Measurements from ENCODE around the gene SRRM3. TPM values are rescaled to one million over a fixed set of nuclear protein-coding genes. Genes with fewer than 3 reads are reported as not detected.

SRRM3 gene
- polyA plus RNA-seq, 1 of the 3 experiments (the other 2 are of a cell fraction): 2.7 TPM

DNA sequence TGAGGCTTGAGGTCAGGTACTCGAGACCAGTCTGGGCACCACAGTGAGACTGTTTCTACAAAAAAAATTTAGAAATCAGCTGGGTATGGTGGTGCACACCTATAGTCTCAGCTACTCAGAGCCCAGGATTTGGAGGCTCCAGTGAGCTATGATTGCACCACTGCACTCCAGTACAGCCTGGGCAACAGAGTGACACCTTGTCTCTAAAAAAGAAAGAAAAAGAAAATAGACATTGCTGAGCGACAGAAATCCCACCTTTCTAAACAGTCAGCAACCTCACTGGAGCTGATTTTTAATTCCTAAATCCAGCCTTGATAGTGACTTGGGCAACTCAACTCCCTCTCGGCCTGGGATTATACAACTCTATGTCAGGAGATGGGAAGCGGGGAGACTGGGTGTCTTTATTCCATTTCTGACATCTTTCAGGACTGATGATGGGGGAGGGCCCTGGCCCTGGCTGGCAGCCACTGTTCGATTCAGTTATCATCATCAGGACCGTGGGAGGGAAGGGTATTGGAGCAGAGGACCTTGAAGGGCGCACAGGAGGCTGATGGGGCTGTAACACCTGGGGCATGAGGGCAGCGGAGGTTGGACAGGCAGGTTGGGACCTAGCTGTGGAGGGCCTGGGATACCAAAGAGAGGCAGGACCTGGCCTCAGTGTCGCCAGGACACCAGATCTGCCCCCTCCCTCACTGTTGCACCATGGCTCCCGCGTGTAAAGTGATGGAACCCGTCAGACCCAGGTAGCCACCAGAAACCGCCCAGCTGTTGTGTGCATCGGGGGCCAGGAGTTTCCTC is 115.5 kb downstream of the SRRM3 start:
- no peak for DNase-seq
- Histone ChIP-seq H3K4me1 (ENCODE audit: control insufficient read depth in 1 of 2, insufficient read depth in 2 of 2, low read depth in 1 of 2, low read length in 1 of 2) (peaks cover 0 to 16% of the 10 kb centered on the region in 2 experiments; a peak in 2 of 4 replicates), H3F3A (replicated peaks; ENCODE audit: insufficient read depth) (peaks cover 31% of the 10 kb centered on the region), H3K9ac (peak overlapping the region; percentile 71), H3K4me3 (ENCODE audit: low read depth in 2 of 2, low read length in 1 of 2) (peak overlapping the region; percentile 57 to 82; a peak in 3 of 4 replicates), H3K9me3 (no peaks in the 10 kb centered on the region), H3K4me2 (peak overlapping the region; percentile 93), H3K36me3 (replicated peaks in 1 of 2; ENCODE audit: control insufficient read depth in 1 of 2, insufficient read depth in 2 of 2, low read length in 1 of 2) (peaks cover 0 to 12% of the 10 kb centered on the region in 2 experiments), H3K27ac (ENCODE audit: low read depth in 2 of 2, low read length in 1 of 2) (peak overlapping the region; percentile 66 to 92), H4K20me1 (ENCODE audit: insufficient read depth) (no peaks in the 10 kb centered on the region), H2AFZ (ENCODE audit: low read depth) (peak overlapping the region; percentile 90), H3K79me2 (ENCODE audit: insufficient read depth) (peaks cover 12% of the 10 kb centered on the region), H3K27me3 (ENCODE audit: insufficient read depth) (no peaks in the 10 kb centered on the region), H3K9me2 (no peaks in the 10 kb centered on the region)
- CTCF ChIA-PET: interaction anchor here (0.8 to 21.0 kb wide), 8 partner anchors 24 to 139 kb away, joined by 3 to 774 read pairs (median 20); partner anchors contain the start of genes HSPB1, SRRM3 and YWHAG
- no peak for TF ChIP-seq EZH2phosphoT487 (IDR thresholded peaks at IDR 0.05; ENCODE audit: borderline replicate concordance, low read depth)
- 73% methylated on average over 13 of the region's 14 CpGs for WGBS (ENCODE audit: low lambda C conversion rate)
- POLR2A ChIA-PET: interaction anchor here (0.5 to 4.1 kb wide), 16 partner anchors 8 to 877 kb away, joined by 3 to 24 read pairs (median 6); partner anchors contain the start of genes CCDC146, HSPB1, MDH2 and STYXL1

- peaks cover 2 to 16% of the 10 kb centered on the region in 2 experiments for H3K36me3 ChIP-seq (replicated peaks in 1 of 2; ENCODE audit: control insufficient read depth in 1 of 2, insufficient read depth in 2 of 2, low read length in 1 of 2)
- POLR2A ChIA-PET: interaction anchor here (0.7 to 4.1 kb wide), 24 partner anchors 9 to 878 kb away, joined by 3 to 24 read pairs (median 4); partner anchors contain the start of genes CCDC146, HSPB1, MDH2 and STYXL1
- TF ChIP-seq POLR2AphosphoS5 (IDR thresholded peaks at IDR 0.05; ENCODE audit: low read depth, low read length) (peak; percentile 97), USF1 (IDR thresholded peaks at IDR 0.05; ENCODE audit: borderline replicate concordance, low read depth) (no peak), TAF1 (IDR thresholded peaks at IDR 0.05; ENCODE audit: borderline replicate concordance, low read depth, low read length) (peak; percentile 15; the same call in 1 of the 2 replicates), SIN3A (IDR thresholded peaks at IDR 0.05; ENCODE audit: borderline replicate concordance, low read depth, low read length) (peak; percentile 47; the same call in 1 of the 2 replicates), MXI1 (IDR thresholded peaks at IDR 0.05; ENCODE audit: low read depth, low read length) (peak; percentile 40; the same call in 1 of the 2 replicates), CHD2 (IDR thresholded peaks at IDR 0.05; ENCODE audit: low read length, partially characterized antibody) (peak; percentile 77), EP300 (IDR thresholded peaks at IDR 0.05; ENCODE audit: borderline replicate concordance in 1 of 2, low read depth in 1 of 2, low read length in 1 of 2) (peak in 1 of 2 experiments; percentile 93; a peak in 2 of 4 replicates), RAD21 (IDR thresholded peaks at IDR 0.05; ENCODE audit: low read length) (0 out of 2 replicates have a peak, but pooled peaks have one; percentile 14), MEF2A (IDR thresholded peaks at IDR 0.05; ENCODE audit: borderline replicate concordance, low read depth) (no peak)
- TF ChIP-seq, protein P1, sequence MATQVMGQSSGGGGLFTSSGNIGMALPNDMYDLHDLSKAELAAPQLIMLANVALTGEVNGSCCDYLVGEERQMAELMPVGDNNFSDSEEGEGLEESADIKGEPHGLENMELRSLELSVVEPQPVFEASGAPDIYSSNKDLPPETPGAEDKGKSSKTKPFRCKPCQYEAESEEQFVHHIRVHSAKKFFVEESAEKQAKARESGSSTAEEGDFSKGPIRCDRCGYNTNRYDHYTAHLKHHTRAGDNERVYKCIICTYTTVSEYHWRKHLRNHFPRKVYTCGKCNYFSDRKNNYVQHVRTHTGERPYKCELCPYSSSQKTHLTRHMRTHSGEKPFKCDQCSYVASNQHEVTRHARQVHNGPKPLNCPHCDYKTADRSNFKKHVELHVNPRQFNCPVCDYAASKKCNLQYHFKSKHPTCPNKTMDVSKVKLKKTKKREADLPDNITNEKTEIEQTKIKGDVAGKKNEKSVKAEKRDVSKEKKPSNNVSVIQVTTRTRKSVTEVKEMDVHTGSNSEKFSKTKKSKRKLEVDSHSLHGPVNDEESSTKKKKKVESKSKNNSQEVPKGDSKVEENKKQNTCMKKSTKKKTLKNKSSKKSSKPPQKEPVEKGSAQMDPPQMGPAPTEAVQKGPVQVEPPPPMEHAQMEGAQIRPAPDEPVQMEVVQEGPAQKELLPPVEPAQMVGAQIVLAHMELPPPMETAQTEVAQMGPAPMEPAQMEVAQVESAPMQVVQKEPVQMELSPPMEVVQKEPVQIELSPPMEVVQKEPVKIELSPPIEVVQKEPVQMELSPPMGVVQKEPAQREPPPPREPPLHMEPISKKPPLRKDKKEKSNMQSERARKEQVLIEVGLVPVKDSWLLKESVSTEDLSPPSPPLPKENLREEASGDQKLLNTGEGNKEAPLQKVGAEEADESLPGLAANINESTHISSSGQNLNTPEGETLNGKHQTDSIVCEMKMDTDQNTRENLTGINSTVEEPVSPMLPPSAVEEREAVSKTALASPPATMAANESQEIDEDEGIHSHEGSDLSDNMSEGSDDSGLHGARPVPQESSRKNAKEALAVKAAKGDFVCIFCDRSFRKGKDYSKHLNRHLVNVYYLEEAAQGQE (IDR thresholded peaks at IDR 0.05; ENCODE audit: low read depth, low read length): peak; percentile 18; the same call in 1 of the 2 replicates
- TF ChIP-seq, protein P2, sequence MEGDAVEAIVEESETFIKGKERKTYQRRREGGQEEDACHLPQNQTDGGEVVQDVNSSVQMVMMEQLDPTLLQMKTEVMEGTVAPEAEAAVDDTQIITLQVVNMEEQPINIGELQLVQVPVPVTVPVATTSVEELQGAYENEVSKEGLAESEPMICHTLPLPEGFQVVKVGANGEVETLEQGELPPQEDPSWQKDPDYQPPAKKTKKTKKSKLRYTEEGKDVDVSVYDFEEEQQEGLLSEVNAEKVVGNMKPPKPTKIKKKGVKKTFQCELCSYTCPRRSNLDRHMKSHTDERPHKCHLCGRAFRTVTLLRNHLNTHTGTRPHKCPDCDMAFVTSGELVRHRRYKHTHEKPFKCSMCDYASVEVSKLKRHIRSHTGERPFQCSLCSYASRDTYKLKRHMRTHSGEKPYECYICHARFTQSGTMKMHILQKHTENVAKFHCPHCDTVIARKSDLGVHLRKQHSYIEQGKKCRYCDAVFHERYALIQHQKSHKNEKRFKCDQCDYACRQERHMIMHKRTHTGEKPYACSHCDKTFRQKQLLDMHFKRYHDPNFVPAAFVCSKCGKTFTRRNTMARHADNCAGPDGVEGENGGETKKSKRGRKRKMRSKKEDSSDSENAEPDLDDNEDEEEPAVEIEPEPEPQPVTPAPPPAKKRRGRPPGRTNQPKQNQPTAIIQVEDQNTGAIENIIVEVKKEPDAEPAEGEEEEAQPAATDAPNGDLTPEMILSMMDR (IDR thresholded peaks at IDR 0.05): no peak
- TF ChIP-seq, protein P3, sequence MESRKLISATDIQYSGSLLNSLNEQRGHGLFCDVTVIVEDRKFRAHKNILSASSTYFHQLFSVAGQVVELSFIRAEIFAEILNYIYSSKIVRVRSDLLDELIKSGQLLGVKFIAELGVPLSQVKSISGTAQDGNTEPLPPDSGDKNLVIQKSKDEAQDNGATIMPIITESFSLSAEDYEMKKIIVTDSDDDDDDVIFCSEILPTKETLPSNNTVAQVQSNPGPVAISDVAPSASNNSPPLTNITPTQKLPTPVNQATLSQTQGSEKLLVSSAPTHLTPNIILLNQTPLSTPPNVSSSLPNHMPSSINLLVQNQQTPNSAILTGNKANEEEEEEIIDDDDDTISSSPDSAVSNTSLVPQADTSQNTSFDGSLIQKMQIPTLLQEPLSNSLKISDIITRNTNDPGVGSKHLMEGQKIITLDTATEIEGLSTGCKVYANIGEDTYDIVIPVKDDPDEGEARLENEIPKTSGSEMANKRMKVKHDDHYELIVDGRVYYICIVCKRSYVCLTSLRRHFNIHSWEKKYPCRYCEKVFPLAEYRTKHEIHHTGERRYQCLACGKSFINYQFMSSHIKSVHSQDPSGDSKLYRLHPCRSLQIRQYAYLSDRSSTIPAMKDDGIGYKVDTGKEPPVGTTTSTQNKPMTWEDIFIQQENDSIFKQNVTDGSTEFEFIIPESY (IDR thresholded peaks at IDR 0.05; ENCODE audit: borderline replicate concordance, low read depth): no peak
These were observed 116.2 kb downstream of the SRRM3 start for GRCh38 chr7:76317782-76318487.

More at GRCh38 chr7:76317782-76318487, 116.2 kb downstream of the SRRM3 start:
- peak overlapping the region; percentile 90 for H2AFZ ChIP-seq (ENCODE audit: low read depth)
- H3K79me2 ChIP-seq (ENCODE audit: insufficient read depth): peaks cover 14% of the 10 kb centered on the region
- peaks cover 5% of the 10 kb centered on the region for H4K20me1 ChIP-seq (ENCODE audit: insufficient read depth)
- H3K4me3 ChIP-seq (ENCODE audit: low read depth in 2 of 2, low read length in 1 of 2): peak overlapping the region; percentile 57 to 82
- peak overlapping the region; percentile 93 for H3K4me2 ChIP-seq
- WGBS (ENCODE audit: low lambda C conversion rate): 4% methylated on average over 38 of the region's 50 CpGs
- no peaks in the 10 kb centered on the region for H3K27me3 ChIP-seq (ENCODE audit: insufficient read depth)
- peak overlapping the region; percentile 71 for H3K9ac ChIP-seq
- no peaks in the 10 kb centered on the region for H3K9me3 ChIP-seq
- CTCF ChIA-PET: interaction anchor here (0.8 to 21.0 kb wide), 13 partner anchors 16 to 270 kb away, joined by 3 to 774 read pairs (median 7); partner anchors contain the start of genes HSPB1, SRRM3, STYXL1 and YWHAG
- H3F3A ChIP-seq (replicated peaks; ENCODE audit: insufficient read depth): peaks cover 35% of the 10 kb centered on the region
- H3K4me1 ChIP-seq (ENCODE audit: control insufficient read depth in 1 of 2, insufficient read depth in 2 of 2, low read depth in 1 of 2, low read length in 1 of 2): peaks cover 0 to 16% of the 10 kb centered on the region in 2 experiments; a peak in 2 of 4 replicates
- H3K9me2 ChIP-seq: no peaks in the 10 kb centered on the region
- peak overlapping the region; percentile 66 to 92 for H3K27ac ChIP-seq (ENCODE audit: low read depth in 2 of 2, low read length in 1 of 2)
- peak; percentile 99 for DNase-seq
